GM12878 (cell line): ENCODE results near the gene NKX1-1. TPM values are rescaled to one million over a fixed set of nuclear protein-coding genes. Genes with fewer than 3 reads are reported as not detected.

Experiments used
- ATAC-seq: fragments of 200-7000 bp; cut with Tn5 transposase; 3 replicates; pipeline ENCODE4 v1.9.1; 2020; ENCODE audit warnings: mild to moderate bottlenecking, moderate library complexity
- BruUV-seq: library from RNA; stranded (reverse); fragments of 400-500 nt; replicated peaks from 2 replicates; lab custom pipeline; 2021; lab: Mats Ljungman, UMichigan
- CTCF ChIA-PET: fragments of 300-600 bp; sonication (Branson Sonifier 250); formaldehyde crosslinking; extraction: SDS; loops from one replicate; lab custom pipeline; 2021; ENCODE audit warnings: inconsistent platforms; lab: Yijun Ruan, JAX
- POLR2A ChIA-PET: fragments of 350-600 bp; formaldehyde crosslinking; extraction: SDS; loops from one replicate; lab custom pipeline; 2021; ENCODE audit warnings: inconsistent platforms; lab: Charles Lee
- RAD21 ChIA-PET: fragments of 300-600 bp; sonication (Branson Sonifier 250); formaldehyde crosslinking; loops from one replicate; lab custom pipeline; 2023; ENCODE audit warnings: antibody characterized with exemption; ENCODE audit not compliant: unreplicated experiment; lab: Charles Lee
- SMC1A ChIA-PET: fragments of 300-600 bp; sonication (Branson Sonifier 250); formaldehyde crosslinking; loops from one replicate; lab custom pipeline; 2023; ENCODE audit not compliant: unreplicated experiment, uncharacterized antibody; lab: Charles Lee
- DNase-seq: peaks from one replicate; pipeline ENCODE4 v3.0.0-alpha.2; 2011; ENCODE audit warnings: low read depth, low spot score
- FAIRE-seq: peaks from 3 replicates; lab custom pipeline; 2011; peaks lifted over from hg19 to GRCh38; lab: Jason Lieb, UNC
- H2AFZ ChIP-seq: 2 replicates; pipeline ENCODE4 v1.6.0; 2011; ENCODE audit warnings: low read depth, low read length, control low read depth; ENCODE audit not compliant: control insufficient read depth
- H3K27ac ChIP-seq: 2 replicates; pipeline ENCODE4 v1.5.1; 2011; ENCODE audit warnings: control low read depth; ENCODE audit not compliant: control insufficient read depth, insufficient read depth
- H3K27me3 ChIP-seq, 2 experiments: replicated peaks in 1 of 2; 2 replicates each; pipeline versions ENCODE4 v1.6.0 to v1.6.1; 2011; ENCODE audit warnings: low read length in 1 of 2; ENCODE audit not compliant: control insufficient read depth in 2 of 2, insufficient read depth in 2 of 2
- H3K36me3 ChIP-seq, 2 experiments: 2 replicates each; pipeline ENCODE4 v1.5.1; 2011; ENCODE audit warnings: low read length in 1 of 2; ENCODE audit not compliant: control insufficient read depth in 2 of 2, insufficient read depth in 2 of 2
- H3K4me1 ChIP-seq: 2 replicates; pipeline ENCODE4 v1.6.1; 2011; ENCODE audit warnings: mild to moderate bottlenecking, low read length, moderate library complexity, mixed read lengths; ENCODE audit not compliant: control insufficient read depth, insufficient read depth
- H3K4me2 ChIP-seq: 2 replicates; pipeline ENCODE4 v1.6.0; 2011; ENCODE audit warnings: control low read depth; ENCODE audit not compliant: control insufficient read depth, insufficient read depth
- H3K4me3 ChIP-seq: fragments of 200-600 bp; sonication (generic); 2 replicates; pipeline ENCODE4 v1.5.1; 2016
- H3K79me2 ChIP-seq: 2 replicates; pipeline ENCODE4 v1.6.0; 2011; ENCODE audit warnings: low read length; ENCODE audit not compliant: control insufficient read depth, insufficient read depth
- H3K9ac ChIP-seq: 2 replicates; pipeline ENCODE4 v1.8.0; 2011; ENCODE audit warnings: low read length, control low read depth, mixed read lengths; ENCODE audit not compliant: control insufficient read depth, insufficient read depth
- H3K9me3 ChIP-seq: replicated peaks from 3 replicates; pipeline ENCODE4 v1.5.1; 2011; ENCODE audit warnings: mild to moderate bottlenecking, low read length; ENCODE audit not compliant: control insufficient read depth, insufficient read depth
- H4K20me1 ChIP-seq: 2 replicates; pipeline ENCODE4 v1.6.0; 2011; ENCODE audit not compliant: control insufficient read depth, insufficient read depth
- BMI1 ChIP-seq: fragments of 450-650 bp; IDR thresholded peaks from 2 replicates; pipeline ENCODE4 v1.6.1; 2016; ENCODE audit warnings: mild to moderate bottlenecking, moderate library complexity, borderline replicate concordance
- EGR1 ChIP-seq, 2 experiments: IDR thresholded peaks; 1 replicate in 1 of 2; 2 replicates in 1 of 2; pipeline ENCODE4 v1.6.1; 2011 to 2012; ENCODE audit warnings: low read depth in 2 of 2, low read length in 2 of 2, borderline replicate concordance in 1 of 2, mild to moderate bottlenecking in 1 of 2, moderate library complexity in 1 of 2
- IKZF2 ChIP-seq, 2 experiments: fragments of 450-650 bp; IDR thresholded peaks; 2 replicates each; pipeline ENCODE4 v1.6.1; 2017; ENCODE audit warnings: mild to moderate bottlenecking in 2 of 2, moderate library complexity in 2 of 2
- KLF5 ChIP-seq: fragments of 450-650 bp; IDR thresholded peaks from 2 replicates; pipeline ENCODE4 v1.6.1; 2014; ENCODE audit warnings: mild to moderate bottlenecking; ENCODE audit not compliant: partially characterized antibody
- LARP7 ChIP-seq: fragments of 450-650 bp; IDR thresholded peaks from 2 replicates; pipeline ENCODE4 v1.6.1; 2017; ENCODE audit warnings: mild to moderate bottlenecking
- MEF2B ChIP-seq: fragments of 450-650 bp; IDR thresholded peaks from 2 replicates; pipeline ENCODE4 v1.6.1; 2018; ENCODE audit warnings: mild to moderate bottlenecking, moderate library complexity; ENCODE audit not compliant: partially characterized antibody, poor library complexity, severe bottlenecking
- SMC3 ChIP-seq: IDR thresholded peaks from 2 replicates; pipeline ENCODE4 v1.6.1; 2011; ENCODE audit warnings: low read length, improper control_type of control experiment, borderline replicate concordance
- TBL1XR1 ChIP-seq: IDR thresholded peaks from 2 replicates; pipeline ENCODE4 v1.6.1; 2012; ENCODE audit warnings: low read depth, low read length, improper control_type of control experiment
- WGBS: methylation state at CpG from one replicate; pipeline ENCODE4 v1.1.6; 2016; ENCODE audit warnings: low lambda C conversion rate; ENCODE audit not compliant: insufficient replicate concordance, insufficient coverage; ENCODE audit errors: missing lambda C conversion rate; 5-methylcytosine and 5-hydroxymethylcytosine counted together
- in situ Hi-C: fragments of 300-500 bp; cut with MboI; formaldehyde crosslinking; loops from 9 replicates; pipeline ENCODE4 v1.14.3; 2018; ENCODE audit warnings: mixed read lengths
- intact Hi-C: fragments of 100-400 bp; cut with micrococcal nuclease; formaldehyde crosslinking; loops from one replicate; pipeline ENCODE4 v1.14.2; 2022; ENCODE audit not compliant: unreplicated experiment
- polyA plus RNA-seq, 11 experiments: library from polyadenylated mRNA; depleted of rRNA in 4 of 11; unstranded in 6 of 11; stranded (reverse) in 5 of 11; fragments of >200 nt; fragmentation: Nextera tagmentation in 4 of 11; fragmentation: Illumina TruSeq in 1 of 11; extraction: Ambion mirVana in 4 of 11; extraction: Trizol in 1 of 11; gene quantifications; 1 replicate in 1 of 11; 2 replicates in 10 of 11; pipeline versions ENCODE4 v1.2.1 to v1.2.3, GENCODE V29; 2011 to 2016; ENCODE audit warnings: inconsistent platforms in 2 of 11, missing spikeins in 2 of 11, low read depth in 1 of 11
- total RNA-seq, 4 experiments: library from RNA; depleted of rRNA in 3 of 4; stranded (reverse); fragments of >200 nt in 3 of 4; fragmentation: Illumina TruSeq in 1 of 4; extraction: Trizol in 1 of 4; gene quantifications; 2 replicates each; pipeline versions ENCODE4 v1.2.1 to v1.2.3, GENCODE V29; 2013 to 2021
- TF ChIP-seq, protein P1 (sequence below): fragments of 450-650 bp; IDR thresholded peaks from 2 replicates; pipeline ENCODE4 v1.6.1; 2018; ENCODE audit warnings: mild to moderate bottlenecking, low read depth, moderate library complexity; ENCODE audit not compliant: partially characterized antibody
- TF ChIP-seq, protein P2 (sequence below): IDR thresholded peaks from 2 replicates; pipeline ENCODE4 v1.6.1; 2011; ENCODE audit warnings: low read depth, mild to moderate bottlenecking, low read length, moderate library complexity, borderline replicate concordance; ENCODE audit errors: extremely low read depth
- TF ChIP-seq, protein P3 (sequence below): fragments of 450-650 bp; conservative IDR thresholded peaks from 2 replicates; pipeline ENCODE4 v1.6.1; 2017; ENCODE audit warnings: mild to moderate bottlenecking, moderate library complexity

The NKX1-1 gene
- total and polyA plus RNA-seq, 10 of the 15 experiments (the other 5 are each of a cell fraction or from before 2014, with no cell fraction given): not detected

DNA sequence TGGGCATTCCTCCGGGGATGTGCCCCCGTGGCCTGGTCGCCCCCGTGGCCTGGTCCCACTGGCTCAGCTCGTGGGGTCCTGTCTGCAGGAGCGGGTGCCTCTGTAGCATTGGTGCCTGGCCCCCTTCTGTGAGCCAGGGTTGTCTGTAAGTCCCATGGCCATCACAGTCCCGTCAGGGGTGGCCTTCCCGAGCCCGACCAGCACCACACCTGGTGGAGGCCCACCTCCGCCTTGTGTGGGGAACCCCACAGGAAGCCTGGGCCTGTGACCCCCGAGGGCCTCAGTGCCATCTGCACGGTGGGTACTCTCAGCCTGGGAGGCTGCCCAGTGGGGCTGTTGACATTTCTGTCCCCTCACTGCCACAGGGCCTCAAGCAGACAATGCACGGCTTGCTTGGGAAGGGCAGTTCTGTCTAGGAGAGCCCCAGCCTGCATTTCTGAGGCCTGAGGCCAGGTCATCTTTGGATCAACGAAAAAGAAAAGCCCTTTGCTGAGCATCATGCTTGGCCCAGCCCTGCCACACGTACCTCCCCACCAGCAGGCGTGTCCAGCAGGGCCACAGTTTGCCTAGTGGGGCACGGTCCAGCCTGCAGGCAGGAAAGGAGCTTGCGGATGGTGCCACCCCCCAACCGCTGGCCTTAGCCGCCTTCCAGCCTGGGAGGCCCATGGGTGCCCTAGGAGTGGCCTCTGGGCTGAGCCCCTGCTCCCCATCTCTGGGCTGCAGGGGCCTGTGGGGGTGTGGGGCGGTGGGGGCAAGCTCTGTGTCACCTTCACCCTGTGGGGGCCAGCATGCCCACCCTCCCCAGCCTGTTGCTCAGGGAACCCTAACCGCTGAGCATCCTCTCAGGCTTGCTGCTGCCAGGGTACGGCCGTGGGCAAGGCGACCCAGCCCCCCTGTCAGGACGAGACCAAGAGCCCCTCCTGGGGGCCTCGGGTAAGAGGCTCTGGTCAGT is 23.2 kb downstream of the NKX1-1 start:
- BruUV-seq: no TSS peak
- H3K9me3 ChIP-seq: no peaks in the 10 kb centered on the region; the same call in 2 of the 3 replicates
- H3K27ac ChIP-seq: no peak overlapping the region
- FAIRE-seq: no peak
- TF ChIP-seq MEF2B (no peak), KLF5 (no peak), BMI1 (no peak), SMC3 (no peak), TBL1XR1 (no peak), IKZF2 (IDR thresholded peaks at IDR 0.05) (no peak), LARP7 (no peak), EGR1 (IDR thresholded peaks at IDR 0.05; ENCODE audit: borderline replicate concordance in 1 of 2, low read depth in 2 of 2, low read length in 2 of 2) (no peak)
- TF ChIP-seq, protein P1, sequence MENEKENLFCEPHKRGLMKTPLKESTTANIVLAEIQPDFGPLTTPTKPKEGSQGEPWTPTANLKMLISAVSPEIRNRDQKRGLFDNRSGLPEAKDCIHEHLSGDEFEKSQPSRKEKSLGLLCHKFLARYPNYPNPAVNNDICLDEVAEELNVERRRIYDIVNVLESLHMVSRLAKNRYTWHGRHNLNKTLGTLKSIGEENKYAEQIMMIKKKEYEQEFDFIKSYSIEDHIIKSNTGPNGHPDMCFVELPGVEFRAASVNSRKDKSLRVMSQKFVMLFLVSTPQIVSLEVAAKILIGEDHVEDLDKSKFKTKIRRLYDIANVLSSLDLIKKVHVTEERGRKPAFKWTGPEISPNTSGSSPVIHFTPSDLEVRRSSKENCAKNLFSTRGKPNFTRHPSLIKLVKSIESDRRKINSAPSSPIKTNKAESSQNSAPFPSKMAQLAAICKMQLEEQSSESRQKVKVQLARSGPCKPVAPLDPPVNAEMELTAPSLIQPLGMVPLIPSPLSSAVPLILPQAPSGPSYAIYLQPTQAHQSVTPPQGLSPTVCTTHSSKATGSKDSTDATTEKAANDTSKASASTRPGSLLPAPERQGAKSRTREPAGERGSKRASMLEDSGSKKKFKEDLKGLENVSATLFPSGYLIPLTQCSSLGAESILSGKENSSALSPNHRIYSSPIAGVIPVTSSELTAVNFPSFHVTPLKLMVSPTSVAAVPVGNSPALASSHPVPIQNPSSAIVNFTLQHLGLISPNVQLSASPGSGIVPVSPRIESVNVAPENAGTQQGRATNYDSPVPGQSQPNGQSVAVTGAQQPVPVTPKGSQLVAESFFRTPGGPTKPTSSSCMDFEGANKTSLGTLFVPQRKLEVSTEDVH: no peak
- TF ChIP-seq, protein P2, sequence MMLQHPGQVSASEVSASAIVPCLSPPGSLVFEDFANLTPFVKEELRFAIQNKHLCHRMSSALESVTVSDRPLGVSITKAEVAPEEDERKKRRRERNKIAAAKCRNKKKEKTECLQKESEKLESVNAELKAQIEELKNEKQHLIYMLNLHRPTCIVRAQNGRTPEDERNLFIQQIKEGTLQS: no peak
- TF ChIP-seq, protein P3, sequence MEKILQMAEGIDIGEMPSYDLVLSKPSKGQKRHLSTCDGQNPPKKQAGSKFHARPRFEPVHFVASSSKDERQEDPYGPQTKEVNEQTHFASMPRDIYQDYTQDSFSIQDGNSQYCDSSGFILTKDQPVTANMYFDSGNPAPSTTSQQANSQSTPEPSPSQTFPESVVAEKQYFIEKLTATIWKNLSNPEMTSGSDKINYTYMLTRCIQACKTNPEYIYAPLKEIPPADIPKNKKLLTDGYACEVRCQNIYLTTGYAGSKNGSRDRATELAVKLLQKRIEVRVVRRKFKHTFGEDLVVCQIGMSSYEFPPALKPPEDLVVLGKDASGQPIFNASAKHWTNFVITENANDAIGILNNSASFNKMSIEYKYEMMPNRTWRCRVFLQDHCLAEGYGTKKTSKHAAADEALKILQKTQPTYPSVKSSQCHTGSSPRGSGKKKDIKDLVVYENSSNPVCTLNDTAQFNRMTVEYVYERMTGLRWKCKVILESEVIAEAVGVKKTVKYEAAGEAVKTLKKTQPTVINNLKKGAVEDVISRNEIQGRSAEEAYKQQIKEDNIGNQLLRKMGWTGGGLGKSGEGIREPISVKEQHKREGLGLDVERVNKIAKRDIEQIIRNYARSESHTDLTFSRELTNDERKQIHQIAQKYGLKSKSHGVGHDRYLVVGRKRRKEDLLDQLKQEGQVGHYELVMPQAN: no peak
- peaks cover 0 to 4% of the 10 kb centered on the region in 2 experiments; a peak in 1 of 4 replicates for H3K36me3 ChIP-seq
- no peak for DNase-seq
- in situ Hi-C loops: no loop called here
- H2AFZ ChIP-seq: no peak overlapping the region
- no peaks in the 10 kb centered on the region for H3K79me2 ChIP-seq
- H3K27me3 ChIP-seq: no peaks in the 10 kb centered on the region
- ChIA-PET POLR2A (no interaction called here), SMC1A (no interaction called here), RAD21 (no interaction called here), CTCF (no interaction called here)
- intact Hi-C loops: no loop called here
- no peak overlapping the region for H3K4me2 ChIP-seq
- ATAC-seq: no peak
- no peaks in the 10 kb centered on the region for H4K20me1 ChIP-seq
- no peak overlapping the region for H3K9ac ChIP-seq
- no peak overlapping the region for H3K4me3 ChIP-seq
- no peaks in the 10 kb centered on the region for H3K4me1 ChIP-seq
- 67% methylated on average over 26 of the region's 27 CpGs for WGBS
